DOHH2 (cell line): Measurements from ENCODE around the gene SLC22A14.

ENCODE experiments used
- CTCF ChIP-seq: fragments of 200-600 bp; sonication (generic); IDR thresholded peaks from one replicate; pipeline ENCODE4 v1.5.1; 2014; ENCODE audit warnings: antibody characterized with exemption, mild to moderate bottlenecking, low read depth, low read length; ENCODE audit not compliant: poor library complexity, severe bottlenecking
- EZH2phosphoT487 ChIP-seq: fragments of 200-600 bp; sonication (generic); IDR thresholded peaks from 2 replicates; pipeline ENCODE4 v1.6.1; 2017; ENCODE audit warnings: borderline replicate concordance, mild to moderate bottlenecking, antibody characterized with exemption, low read length, moderate library complexity, mixed read lengths

- TF ChIP-seq CTCF (no peak), EZH2phosphoT487 (no peak)
Observed at GRCh38 chr3:38317192-38317759, 35.2 kb downstream of the SLC22A14 start.
